ENCODE measurements around the gene UQCR11. TPM values are rescaled to one million over a fixed set of nuclear protein-coding genes. Genes with fewer than 3 reads are reported as not detected.

UQCR11 gene
- polyA plus RNA-seq, 3 donors: 55.6 to 731 (median 659) TPM

GRCh38 chr19:1566392-1567115 is 38.7 kb downstream of the UQCR11 start:
- H4K20me1 ChIP-seq (ENCODE audit: insufficient read depth, low read length): no peaks in the 10 kb centered on the region
- H3K9ac ChIP-seq (ENCODE audit: insufficient read depth, low read length, poor library complexity, severe bottlenecking): no peak overlapping the region
- no peaks in the 10 kb centered on the region for H3K9me3 ChIP-seq (replicated peaks in 1 of 2; ENCODE audit: control insufficient read depth in 1 of 2, insufficient read depth in 1 of 2, low read length in 2 of 2)
- H3K27me3 ChIP-seq (ENCODE audit: control insufficient read depth in 2 of 2, insufficient read depth in 2 of 2, low read length in 2 of 2): peaks cover 3 to 27% of the 10 kb centered on the region in 2 donors
- no peaks in the 10 kb centered on the region for H3K79me2 ChIP-seq (ENCODE audit: insufficient read depth, low read length)
- Mint-ChIP-seq H3K27me3 (ENCODE audit: low read depth in 3 of 3) (peaks cover 21 to 66% (median 31%) of the 10 kb centered on the region in 3 donors), H3K36me3 (peaks cover 0 to 4% of the 10 kb centered on the region in 2 donors), H3K9me3 (peaks cover 0 to 8% (median 3%) of the 10 kb centered on the region in 7 donors), H3K4me3 (peak overlapping the region in 1 of 2 donors; percentile 42), H3K4me1 (peaks cover 3% of the 10 kb centered on the region), H3K27ac (no peak overlapping the region)
- WGBS (ENCODE audit: insufficient coverage): 43% methylated on average over 35 of the region's 42 CpGs
- intact Hi-C loops (cut with micrococcal nuclease): loop anchor here in 1 of 2 donors (5.0 kb wide), 2 partner anchors 74 to 246 kb away; partner anchors contain the start of genes ATP8B3, PCSK4 and REEP6
- no peak for DNase-seq
- no peaks in the 10 kb centered on the region for H3K36me3 ChIP-seq (replicated peaks in 1 of 2; ENCODE audit: control insufficient read depth in 1 of 2, insufficient read depth in 2 of 2, low read length in 2 of 2)
- TF ChIP-seq CTCF (IDR thresholded peaks at IDR 0.05): no peak
- peak overlapping the region; percentile 61 for H2AFZ ChIP-seq (ENCODE audit: insufficient read depth, low read depth, low read length, poor library complexity, severe bottlenecking)
- peak overlapping the region; percentile 76 for H3K4me2 ChIP-seq (replicated peaks; ENCODE audit: extremely low read depth, low read length, poor library complexity, severe bottlenecking)
- no peak overlapping the region for H3K27ac ChIP-seq (ENCODE audit: low read depth in 1 of 2, low read length in 2 of 2)
- peak overlapping the region in 1 of 3 experiments; percentile 70 for H3K4me3 ChIP-seq (replicated peaks in 1 of 3; ENCODE audit: low read depth in 2 of 3, low read length in 3 of 3)
- peaks cover 7 to 15% of the 10 kb centered on the region in 2 donors for H3K4me1 ChIP-seq (ENCODE audit: control insufficient read depth in 1 of 2, insufficient read depth in 2 of 2, low read length in 2 of 2)

- WGBS (ENCODE audit: insufficient coverage): 96% methylated on average over 4 of the region's 6 CpGs
- Histone ChIP-seq H3K27me3 (ENCODE audit: control insufficient read depth in 2 of 2, insufficient read depth in 2 of 2, low read length in 2 of 2) (peaks cover 3 to 14% of the 10 kb centered on the region in 2 donors), H3K27ac (ENCODE audit: low read depth in 1 of 2, low read length in 2 of 2) (no peak overlapping the region), H4K20me1 (ENCODE audit: insufficient read depth, low read length) (no peaks in the 10 kb centered on the region), H3K4me3 (replicated peaks in 1 of 3; ENCODE audit: low read depth in 2 of 3, low read length in 3 of 3) (no peak overlapping the region), H3K4me1 (ENCODE audit: control insufficient read depth in 1 of 2, insufficient read depth in 2 of 2, low read length in 2 of 2) (peaks cover 3 to 10% of the 10 kb centered on the region in 2 donors), H2AFZ (ENCODE audit: insufficient read depth, low read depth, low read length, poor library complexity, severe bottlenecking) (no peak overlapping the region), H3K79me2 (ENCODE audit: insufficient read depth, low read length) (no peaks in the 10 kb centered on the region), H3K9me3 (replicated peaks in 1 of 2; ENCODE audit: control insufficient read depth in 1 of 2, insufficient read depth in 1 of 2, low read length in 2 of 2) (no peaks in the 10 kb centered on the region), H3K36me3 (replicated peaks in 1 of 2; ENCODE audit: control insufficient read depth in 1 of 2, insufficient read depth in 2 of 2, low read length in 2 of 2) (no peaks in the 10 kb centered on the region), H3K4me2 (replicated peaks; ENCODE audit: extremely low read depth, low read length, poor library complexity, severe bottlenecking) (no peak overlapping the region), H3K9ac (ENCODE audit: insufficient read depth, low read length, poor library complexity, severe bottlenecking) (no peak overlapping the region)
- intact Hi-C loops (cut with micrococcal nuclease): no loop called here
- H3K4me1 Mint-ChIP-seq: peaks cover 1% of the 10 kb centered on the region
- no peak for TF ChIP-seq CTCF (IDR thresholded peaks at IDR 0.05)
- H3K27me3 Mint-ChIP-seq (ENCODE audit: low read depth in 3 of 3): peaks cover 8 to 38% (median 24%) of the 10 kb centered on the region in 3 donors
- no peak for DNase-seq
- H3K4me3 Mint-ChIP-seq: no peak overlapping the region
- peaks cover 0 to 4% of the 10 kb centered on the region in 2 donors for H3K36me3 Mint-ChIP-seq
- H3K27ac Mint-ChIP-seq: no peak overlapping the region
- peaks cover 0 to 5% (median 2%) of the 10 kb centered on the region in 7 donors for H3K9me3 Mint-ChIP-seq
Measured at GRCh38 chr19:1563251-1563650, 42.0 kb downstream of the UQCR11 start.

All from CD14-positive monocyte (primary cell).